CD14-positive monocyte (primary cell): Measurements from ENCODE around the gene DIAPH1. TPM values are rescaled to one million over a fixed set of nuclear protein-coding genes. Genes with fewer than 3 reads are reported as not detected.

ENCODE experiments used
- DNase-seq, 3 donors: peaks; one replicate each; pipeline ENCODE4 v3.0.0-alpha.2; 2011 to 2022
- H2AFZ ChIP-seq: 2 replicates; pipeline ENCODE4 v1.6.0; 2012; ENCODE audit warnings: mild to moderate bottlenecking, low read depth, low read length, inconsistent platforms; ENCODE audit not compliant: insufficient read depth, poor library complexity, severe bottlenecking
- H3K27ac ChIP-seq, 2 donors: 1 replicate in 1 of 2; 2 replicates in 1 of 2; pipeline ENCODE4 v1.5.1; 2012 to 2013; ENCODE audit warnings: low read length in 2 of 2, control low read depth in 1 of 2, inconsistent platforms in 1 of 2, low read depth in 1 of 2, mild to moderate bottlenecking in 1 of 2
- H3K27me3 ChIP-seq, 2 donors: one replicate each; pipeline versions ENCODE4 v1.6.0 to v1.6.1; 2011 to 2013; ENCODE audit warnings: low read length in 2 of 2; ENCODE audit not compliant: control insufficient read depth in 2 of 2, insufficient read depth in 2 of 2
- H3K36me3 ChIP-seq, 2 donors: replicated peaks in 1 of 2; 1 replicate in 1 of 2; 2 replicates in 1 of 2; pipeline versions ENCODE4 v1.5.1 to v1.6.1; 2012 to 2013; ENCODE audit warnings: low read length in 2 of 2, control low read depth in 1 of 2, inconsistent platforms in 1 of 2, mild to moderate bottlenecking in 1 of 2; ENCODE audit not compliant: insufficient read depth in 2 of 2, control insufficient read depth in 1 of 2
- H3K4me1 ChIP-seq, 2 donors: 1 replicate in 1 of 2; 2 replicates in 1 of 2; pipeline versions ENCODE4 v1.5.1 to v1.6.1; 2012 to 2013; ENCODE audit warnings: low read length in 2 of 2, control low read depth in 1 of 2, inconsistent platforms in 1 of 2, mild to moderate bottlenecking in 1 of 2, moderate library complexity in 1 of 2; ENCODE audit not compliant: insufficient read depth in 2 of 2, control insufficient read depth in 1 of 2
- H3K4me2 ChIP-seq: replicated peaks from 2 replicates; pipeline ENCODE3; 2012; ENCODE audit warnings: low read length, moderate library complexity, mild to moderate bottlenecking; ENCODE audit not compliant: poor library complexity, severe bottlenecking; ENCODE audit errors: extremely low read depth
- H3K4me3 ChIP-seq, 3 experiments: fragments of 200-600 bp in 1 of 3; sonication (generic) in 1 of 3; replicated peaks in 1 of 3; 1 replicate in 2 of 3; 2 replicates in 1 of 3; pipeline ENCODE4 v1.5.1; 2011 to 2013; ENCODE audit warnings: low read length in 3 of 3, mild to moderate bottlenecking in 3 of 3, control low read depth in 2 of 3, low read depth in 2 of 3, inconsistent platforms in 1 of 3, moderate library complexity in 1 of 3
- H3K79me2 ChIP-seq: 2 replicates; pipeline ENCODE4 v1.6.0; 2012; ENCODE audit warnings: mild to moderate bottlenecking, control low read depth, inconsistent platforms, low read length, moderate library complexity; ENCODE audit not compliant: insufficient read depth
- H3K9ac ChIP-seq: 2 replicates; pipeline ENCODE4 v1.6.0; 2017; ENCODE audit warnings: low read length, mild to moderate bottlenecking; ENCODE audit not compliant: insufficient read depth, poor library complexity, severe bottlenecking
- H3K9me3 ChIP-seq, 2 donors: replicated peaks in 1 of 2; 1 replicate in 1 of 2; 2 replicates in 1 of 2; pipeline versions ENCODE4 v1.5.1 to v1.6.1; 2012 to 2013; ENCODE audit warnings: low read length in 2 of 2, control low read depth in 1 of 2; ENCODE audit not compliant: control insufficient read depth in 1 of 2, insufficient read depth in 1 of 2
- H4K20me1 ChIP-seq: 2 replicates; pipeline ENCODE4 v1.6.0; 2012; ENCODE audit warnings: mild to moderate bottlenecking, low read length, control low read depth, moderate library complexity; ENCODE audit not compliant: insufficient read depth
- H3K27ac Mint-ChIP-seq, 7 donors: one replicate each; pipeline ENCODE4 v1.8.0; 2020; ENCODE audit warnings: mild to moderate bottlenecking in 7 of 7, mixed read lengths in 7 of 7, moderate library complexity in 6 of 7, inconsistent platforms in 2 of 7
- H3K27me3 Mint-ChIP-seq, 3 donors: one replicate each; pipeline ENCODE4 v1.8.0; 2021 to 2022; ENCODE audit warnings: low read depth in 3 of 3, mild to moderate bottlenecking in 3 of 3, mixed read lengths in 3 of 3, moderate library complexity in 3 of 3, inconsistent platforms in 1 of 3
- H3K36me3 Mint-ChIP-seq, 2 donors: one replicate each; pipeline ENCODE4 v1.8.0; 2020; ENCODE audit warnings: mixed read lengths in 2 of 2, inconsistent platforms in 1 of 2, mild to moderate bottlenecking in 1 of 2
- H3K4me1 Mint-ChIP-seq: one replicate; pipeline ENCODE4 v1.8.0; 2020; ENCODE audit warnings: mild to moderate bottlenecking, mixed read lengths
- H3K4me3 Mint-ChIP-seq, 2 donors: one replicate each; pipeline ENCODE4 v1.8.0; 2020; ENCODE audit warnings: mild to moderate bottlenecking in 2 of 2, mixed read lengths in 2 of 2, moderate library complexity in 1 of 2
- H3K9me3 Mint-ChIP-seq, 7 donors: one replicate each; pipeline ENCODE4 v1.8.0; 2020 to 2022; ENCODE audit warnings: mixed read lengths in 7 of 7, mild to moderate bottlenecking in 6 of 7, moderate library complexity in 6 of 7, inconsistent platforms in 2 of 7
- CTCF ChIP-seq: fragments of 200-600 bp; IDR thresholded peaks from one replicate; pipeline ENCODE4 v1.8.0; 2022; ENCODE audit warnings: antibody characterized with exemption, mild to moderate bottlenecking
- WGBS: methylation state at CpG from one replicate; pipeline ENCODE4 v1.1.5; 2013; ENCODE audit warnings: missing lambda C conversion rate; ENCODE audit not compliant: insufficient coverage; 5-methylcytosine and 5-hydroxymethylcytosine counted together
- intact Hi-C, 2 donors: fragments of 100-400 bp; cut with micrococcal nuclease; formaldehyde crosslinking; loops; one replicate each; pipeline versions ENCODE4 v1.15.0 to v1.15.1; 2023
- polyA plus RNA-seq, 3 donors: library from polyadenylated mRNA; depleted of rRNA in 1 of 3; unstranded in 2 of 3; stranded (reverse) in 1 of 3; fragments of 300-500 nt in 2 of 3; fragments of >200 nt in 1 of 3; fragmentation: Illumina TruSeq in 2 of 3; gene quantifications; 1 replicate in 2 of 3; 2 replicates in 1 of 3; pipeline ENCODE4 v1.2.3, GENCODE V29; 2012 to 2021

DIAPH1 gene
- polyA plus RNA-seq, 3 donors: 60.2 to 140 (median 98.6) TPM

DNA sequence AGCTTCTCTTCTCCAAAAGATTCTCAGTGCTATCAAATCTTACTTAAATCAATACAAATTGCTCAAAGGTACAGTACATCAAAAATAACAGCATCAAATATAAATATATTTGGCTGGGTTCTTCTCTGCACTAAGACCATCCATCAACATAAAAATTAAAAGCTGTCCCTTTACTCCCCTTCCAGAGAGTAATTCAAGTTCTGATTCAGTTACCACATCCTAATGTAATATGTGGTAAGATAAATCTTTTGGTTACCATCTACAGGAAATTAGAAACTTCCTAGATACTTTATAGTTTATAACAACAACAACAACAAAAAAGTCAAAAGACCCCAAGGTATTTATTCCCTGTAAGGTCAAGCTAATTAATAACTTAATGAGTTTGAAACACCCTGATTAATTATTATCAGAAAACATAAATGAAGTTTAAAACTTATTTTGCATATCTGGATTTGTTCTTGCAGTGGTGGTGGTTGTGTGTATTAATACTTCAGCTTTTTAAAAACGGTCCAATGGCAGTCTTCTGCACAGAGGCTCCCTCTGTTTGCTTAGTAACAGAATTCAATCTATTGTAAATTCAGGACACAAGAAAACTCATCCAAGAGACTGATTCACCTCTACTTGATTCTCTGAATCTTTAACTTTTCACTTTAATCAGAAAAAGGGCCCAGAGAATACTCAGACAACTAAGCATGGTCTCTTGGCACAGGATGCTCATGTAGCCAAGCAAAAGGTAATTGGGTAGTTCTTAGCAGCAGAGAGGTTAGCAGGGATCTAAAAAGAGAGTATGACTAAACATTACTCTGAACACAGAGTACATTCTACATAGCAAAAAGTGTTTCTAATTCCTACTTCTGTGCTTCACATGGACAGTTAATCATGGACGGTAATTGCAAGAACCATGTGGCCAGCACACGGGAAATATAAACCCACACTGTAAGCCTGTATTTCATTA, 20.1 kb downstream of the DIAPH1 start:
- no peaks in the 10 kb centered on the region for H3K27me3 Mint-ChIP-seq
- no CpG with 5 or more reads among the region's 3 CpGs for WGBS
- H3K4me1 ChIP-seq: peaks cover 59 to 71% of the 10 kb centered on the region in 2 donors
- peaks cover 29% of the 10 kb centered on the region for H4K20me1 ChIP-seq
- H3K4me3 ChIP-seq: peak overlapping the region in 1 of 3 experiments; percentile 15
- intact Hi-C loops: no loop called here
- no peak overlapping the region for H3K4me3 Mint-ChIP-seq
- H3K9me3 Mint-ChIP-seq: peaks cover 9 to 14% (median 10%) of the 10 kb centered on the region in 7 donors
- TF ChIP-seq CTCF: no peak
- no peak overlapping the region for H3K9ac ChIP-seq
- H3K36me3 Mint-ChIP-seq: peaks cover 35 to 41% of the 10 kb centered on the region in 2 donors
- H3K4me2 ChIP-seq: peak overlapping the region; percentile 26
- H3K27me3 ChIP-seq: no peaks in the 10 kb centered on the region
- peaks cover 64% of the 10 kb centered on the region for H3K4me1 Mint-ChIP-seq
- H3K36me3 ChIP-seq: peaks cover 2 to 17% of the 10 kb centered on the region in 2 donors
- H3K27ac Mint-ChIP-seq: peak overlapping the region; percentile 65 to 94 (median 88)
- peaks cover 100% of the 10 kb centered on the region for H3K79me2 ChIP-seq
- DNase-seq: peak in 1 of 3 donors; percentile 32
- H3K9me3 ChIP-seq: peaks cover 0 to 6% of the 10 kb centered on the region in 2 donors
- peak overlapping the region; percentile 12 to 73 for H3K27ac ChIP-seq
- no peak overlapping the region for H2AFZ ChIP-seq

DNA sequence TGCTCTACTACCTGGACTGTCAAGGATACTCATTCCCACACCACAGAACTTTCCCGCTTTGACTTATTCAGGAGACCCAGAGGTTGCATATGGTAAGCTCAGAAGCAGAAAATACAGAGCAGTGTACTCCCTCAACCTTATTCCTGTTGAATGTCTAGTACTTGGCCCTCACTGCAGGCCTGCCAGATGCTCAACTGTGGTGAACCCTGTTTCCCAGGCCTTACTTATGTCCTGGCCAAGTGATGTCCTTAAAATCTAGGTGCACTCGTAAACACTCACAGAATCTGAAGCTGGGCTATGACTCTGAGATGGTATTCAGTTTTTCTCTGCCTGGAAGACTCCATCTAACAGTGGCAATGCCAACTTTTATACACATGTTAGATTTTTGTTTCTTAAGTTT, 21.0 kb downstream of the DIAPH1 start:
- Histone ChIP-seq H3K27me3 (no peaks in the 10 kb centered on the region), H3K79me2 (peaks cover 100% of the 10 kb centered on the region), H3K4me2 (no peak overlapping the region), H2AFZ (no peak overlapping the region), H3K4me3 (no peak overlapping the region), H3K9ac (no peak overlapping the region), H3K36me3 (peaks cover 6 to 26% of the 10 kb centered on the region in 2 donors), H3K4me1 (peaks cover 56 to 66% of the 10 kb centered on the region in 2 donors), H4K20me1 (peaks cover 29% of the 10 kb centered on the region), H3K9me3 (peaks cover 0 to 6% of the 10 kb centered on the region in 2 donors), H3K27ac (peak overlapping the region in 1 of 2 donors; percentile 69)
- WGBS: 100% methylated on average over 2 of the region's 2 CpGs
- Mint-ChIP-seq H3K27me3 (no peaks in the 10 kb centered on the region), H3K36me3 (peaks cover 36 to 43% of the 10 kb centered on the region in 2 donors), H3K27ac (peak overlapping the region; percentile 83 to 94 (median 89)), H3K4me3 (no peak overlapping the region), H3K9me3 (peaks cover 9 to 14% (median 10%) of the 10 kb centered on the region in 7 donors), H3K4me1 (peaks cover 58% of the 10 kb centered on the region)
- intact Hi-C loops: no loop called here
- TF ChIP-seq CTCF: no peak
- no peak for DNase-seq
